ACHN (cell line): ENCODE results near the gene RASD2.

Source experiments
- DNase-seq: peaks from one replicate; pipeline ENCODE4 v3.0.0-alpha.2; 2015
- in situ Hi-C: cut with HindIII; loops from 2 replicates; pipeline ENCODE4 v1.10.0; 2017; ENCODE audit warnings: low sequenced_read_pairs, low pct_ligation_motif_present, low pct_unique_long_range_greater_than_20kb

The RASD2 gene

GRCh38 chr22:35575116-35575748 lies 34.6 kb downstream of the RASD2 start:
- in situ Hi-C loops = no loop called here
- DNase-seq = no peak

DNA sequence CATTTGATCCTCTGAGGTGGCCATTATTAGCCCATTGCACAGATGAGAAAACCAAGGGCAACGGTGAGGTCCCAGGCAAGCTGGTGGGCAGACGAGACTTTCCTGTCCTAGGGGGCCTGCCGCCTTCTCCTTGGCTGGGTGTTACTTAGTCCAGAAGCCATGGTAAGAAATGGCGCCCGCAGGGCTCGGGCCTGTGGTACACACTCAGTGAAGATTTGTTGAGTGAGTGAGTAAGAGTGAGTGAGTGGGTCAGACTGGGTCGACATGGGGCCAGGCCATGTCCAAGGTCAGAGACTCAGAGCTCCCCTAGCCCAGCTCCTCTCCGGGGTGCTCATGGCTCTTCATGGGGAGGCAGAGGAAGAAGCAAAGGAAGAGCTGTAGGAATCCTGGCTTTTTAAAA lies 36.0 kb downstream of the RASD2 start:
- in situ Hi-C loops = no loop called here
- DNase-seq = no peak

GRCh38 chr22:35577799-35578659 lies 37.4 kb downstream of the RASD2 start:
- in situ Hi-C loops = no loop called here
- DNase-seq = no peak

- no peak for DNase-seq
- in situ Hi-C loops = no loop called here
Measured at GRCh38 chr22:35578836-35579575, 38.4 kb downstream of the RASD2 start.

DNA sequence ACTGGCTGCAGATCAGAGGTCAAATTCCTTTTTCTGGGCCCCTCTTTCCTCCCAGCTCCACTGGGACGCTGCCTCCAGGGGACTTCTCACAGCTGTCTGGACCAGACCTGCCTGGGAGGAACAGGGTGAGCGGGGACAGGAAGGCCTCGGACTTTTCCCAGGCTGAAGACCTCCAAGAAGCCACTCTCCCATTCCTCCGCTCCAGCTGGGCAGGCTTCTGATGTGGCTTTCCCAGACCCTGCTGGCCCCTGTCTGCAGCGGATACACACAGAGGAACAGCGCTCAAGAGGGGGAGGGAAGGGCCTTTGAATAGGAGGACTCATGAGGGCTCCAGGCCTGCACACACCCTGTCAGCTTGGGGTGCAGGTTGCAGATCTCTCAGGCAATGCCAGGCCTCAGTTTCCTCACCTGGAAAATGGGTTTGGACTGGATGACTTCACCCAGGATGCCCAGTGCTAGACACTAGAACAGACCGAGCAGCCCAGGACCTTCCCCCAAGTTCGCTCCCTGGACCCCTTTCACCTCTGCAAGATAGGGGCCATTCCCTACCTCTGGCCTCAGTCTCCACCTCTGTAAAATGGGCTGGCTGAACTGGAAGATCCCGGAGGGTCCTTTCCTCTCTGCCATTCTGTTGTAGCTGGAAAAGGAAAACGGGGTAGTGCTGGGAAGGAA lies 39.9 kb downstream of the RASD2 start:
- in situ Hi-C loops = loop anchor here (10.0 kb wide), 1 partner anchor 146 kb away; no protein-coding TSS in a partner anchor
- DNase-seq = no peak

- no peak for DNase-seq
- in situ Hi-C loops = loop anchor here (10.0 kb wide), 1 partner anchor 146 kb away; no protein-coding TSS in a partner anchor
Measured at GRCh38 chr22:35581023-35581413, 40.4 kb downstream of the RASD2 start.

GRCh38 chr22:35582218-35582860 lies 41.7 kb downstream of the RASD2 start:
- in situ Hi-C loops = loop anchor here (10.0 kb wide), 1 partner anchor 148 kb away; no protein-coding TSS in a partner anchor
- DNase-seq = no peak

DNA sequence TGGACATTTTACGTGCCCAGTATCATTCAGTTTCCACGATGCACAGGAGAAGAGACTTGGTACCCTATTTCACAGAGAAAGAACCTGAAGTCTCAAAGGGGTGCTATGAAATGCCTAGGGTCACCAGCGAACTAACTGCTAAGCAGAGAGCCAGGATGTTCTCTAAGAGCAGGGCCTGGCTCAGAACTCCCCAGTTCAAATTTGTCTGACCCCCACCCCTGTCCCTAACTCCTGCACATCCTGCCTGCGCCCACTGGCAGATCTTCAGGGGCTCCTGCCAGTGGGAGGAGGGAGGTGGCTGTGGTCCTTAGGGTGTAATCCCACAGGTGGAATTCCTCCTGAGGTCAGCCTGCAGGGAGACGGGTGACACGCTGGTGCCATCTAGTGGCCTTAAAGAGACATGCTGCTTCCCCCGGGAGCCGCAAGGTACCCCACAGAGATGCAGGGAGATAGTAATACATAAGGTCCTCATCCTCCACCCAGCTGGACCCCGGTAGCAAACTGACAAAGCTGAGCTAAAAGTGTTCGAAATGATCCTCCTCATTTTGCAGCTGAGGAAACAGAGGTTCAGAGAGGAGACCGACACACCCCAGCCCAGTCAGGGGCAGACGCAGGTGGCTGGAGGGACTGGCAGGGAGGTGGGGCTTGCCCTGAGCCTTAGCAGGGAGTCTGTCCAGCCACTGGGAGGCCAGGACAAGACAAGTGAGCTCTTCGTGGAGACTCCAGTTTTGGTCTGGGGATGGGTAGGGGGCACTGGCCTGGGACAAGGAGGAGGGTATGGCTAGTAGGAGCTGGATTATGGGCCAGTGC lies 42.4 kb downstream of the RASD2 start:
- in situ Hi-C loops = loop anchor here (10.0 kb wide), 1 partner anchor 148 kb away; no protein-coding TSS in a partner anchor
- peak; percentile 56 for DNase-seq

DNA sequence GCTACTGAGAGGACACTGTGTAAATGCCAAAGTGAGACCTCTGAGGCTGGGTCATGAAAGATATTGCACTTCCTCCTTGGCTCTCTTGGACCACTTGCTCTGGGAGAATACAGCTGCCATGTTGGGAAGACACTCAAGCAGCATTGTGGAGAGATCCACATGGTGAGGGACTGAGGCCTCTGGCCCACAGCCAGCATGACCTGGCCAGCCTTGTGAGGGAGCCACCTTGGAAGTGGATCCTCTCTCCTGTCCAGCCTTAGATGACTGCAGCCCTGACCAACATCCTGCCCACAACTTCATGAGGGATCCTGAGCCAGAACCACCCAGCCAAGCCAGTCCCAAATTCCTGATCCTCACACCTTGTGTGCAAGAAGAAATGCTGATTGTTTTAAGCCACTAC lies 46.1 kb downstream of the RASD2 start:
- in situ Hi-C loops = loop anchor here (10.0 kb wide), 1 partner anchor 152 kb away; no protein-coding TSS in a partner anchor
- no peak for DNase-seq

GRCh38 chr22:35587447-35587870 lies 46.8 kb downstream of the RASD2 start:
- in situ Hi-C loops = loop anchor here (10.0 kb wide), 1 partner anchor 153 kb away; no protein-coding TSS in a partner anchor
- DNase-seq = no peak

- no peak for DNase-seq
- in situ Hi-C loops = loop anchor here (10.0 kb wide), 1 partner anchor 153 kb away; no protein-coding TSS in a partner anchor
Measured at GRCh38 chr22:35587896-35588295, 47.3 kb downstream of the RASD2 start.

GRCh38 chr22:35589071-35589755 lies 48.6 kb downstream of the RASD2 start:
- in situ Hi-C loops = loop anchor here (10.0 kb wide), 1 partner anchor 154 kb away; no protein-coding TSS in a partner anchor
- peak; percentile 60 for DNase-seq

- in situ Hi-C loops = loop anchor here (10.0 kb wide), 1 partner anchor 155 kb away; no protein-coding TSS in a partner anchor
- no peak for DNase-seq
Measured at GRCh38 chr22:35589756-35590093, 49.1 kb downstream of the RASD2 start.

DNA sequence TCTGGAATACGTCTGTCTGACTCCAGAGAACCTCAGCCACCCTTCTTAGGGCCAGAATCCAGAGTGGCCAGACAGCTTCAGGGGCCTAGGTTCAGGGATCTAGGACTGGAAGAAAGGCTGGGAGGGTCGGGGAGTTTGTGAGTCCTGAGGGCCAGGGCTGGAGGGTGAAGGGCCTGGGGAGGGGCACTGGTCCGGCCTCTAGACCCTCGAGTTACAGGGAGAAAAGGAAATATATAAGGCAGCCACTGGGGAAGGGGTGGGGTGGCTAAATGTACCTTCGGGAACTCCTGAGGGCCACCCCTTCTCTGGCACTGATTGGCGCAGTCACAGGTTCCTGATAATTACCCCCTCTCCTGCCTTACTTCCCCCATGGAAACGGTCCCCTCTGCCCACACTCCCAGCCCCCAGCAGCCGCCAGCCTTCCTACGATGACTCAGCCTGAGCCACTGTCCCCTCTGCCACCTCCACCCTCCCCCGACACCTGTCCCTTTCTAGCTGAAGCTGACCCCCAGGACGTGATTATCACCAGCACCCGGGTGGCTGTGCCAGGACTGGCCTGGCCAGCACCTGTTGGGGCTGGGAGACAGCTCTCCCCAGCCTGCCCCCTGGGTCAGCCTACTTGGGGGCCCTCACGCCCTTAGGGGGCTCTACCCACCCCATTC lies 50.1 kb downstream of the RASD2 start:
- DNase-seq = no peak
- in situ Hi-C loops = no loop called here

GRCh38 chr22:35591714-35592417 lies 51.2 kb downstream of the RASD2 start:
- in situ Hi-C loops = no loop called here
- DNase-seq = no peak
